Measurements from ENCODE around the gene BAZ2B.

DNA sequence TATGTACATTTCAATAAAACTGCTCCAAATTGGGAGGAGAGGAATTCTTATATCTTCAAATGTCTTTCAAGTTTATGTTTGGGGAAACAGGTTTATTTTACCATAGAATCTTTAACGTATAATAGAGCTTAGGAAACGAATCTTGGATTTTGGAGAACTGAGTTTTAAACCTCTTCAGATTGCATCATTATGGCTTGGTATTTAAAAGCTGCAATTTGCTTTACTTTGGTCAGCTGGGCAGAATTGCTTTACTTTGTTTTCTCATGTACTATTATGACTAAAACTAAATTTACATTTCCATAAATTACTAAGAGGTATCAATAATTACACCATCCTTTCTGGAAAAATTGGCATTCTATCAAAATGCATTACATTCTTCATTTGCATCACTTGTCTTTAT, 54.6 kb downstream of the BAZ2B start:
- TF ChIP-seq CTCF (conservative IDR thresholded peaks at IDR 0.05; ENCODE audit: low read length) (no peak), EZH2phosphoT487 (IDR thresholded peaks at IDR 0.05; ENCODE audit: borderline replicate concordance) (no peak)

All from Loucy (cell line).